ENCODE data around the gene BBS7.

The BBS7 gene

DNA sequence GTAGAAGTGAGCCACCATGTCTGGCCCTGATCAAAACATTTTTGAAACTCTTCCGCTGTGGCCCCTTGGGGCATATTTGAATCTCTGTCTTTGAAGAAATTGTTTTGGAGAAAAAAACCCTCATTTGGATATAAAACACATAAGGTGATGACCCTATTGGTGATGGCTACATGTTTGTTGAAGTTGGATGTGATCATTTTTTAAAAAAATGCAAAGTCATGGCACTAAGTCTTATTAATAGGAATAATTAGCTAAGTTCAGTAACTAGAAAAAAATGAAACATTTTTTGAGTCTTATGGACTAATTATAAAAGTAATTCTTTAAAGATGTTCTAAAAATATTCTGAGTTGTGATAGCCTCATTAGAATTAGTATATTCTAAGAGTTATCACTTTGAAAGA, 17.9 kb upstream of the BBS7 start:
- H3K4me3 ChIP-seq (ENCODE audit: low read depth, low read length): no peak overlapping the region
- in situ Hi-C loops (cut with HindIII; ENCODE audit: low sequenced_read_pairs): no loop called here
- TF ChIP-seq, protein P1, sequence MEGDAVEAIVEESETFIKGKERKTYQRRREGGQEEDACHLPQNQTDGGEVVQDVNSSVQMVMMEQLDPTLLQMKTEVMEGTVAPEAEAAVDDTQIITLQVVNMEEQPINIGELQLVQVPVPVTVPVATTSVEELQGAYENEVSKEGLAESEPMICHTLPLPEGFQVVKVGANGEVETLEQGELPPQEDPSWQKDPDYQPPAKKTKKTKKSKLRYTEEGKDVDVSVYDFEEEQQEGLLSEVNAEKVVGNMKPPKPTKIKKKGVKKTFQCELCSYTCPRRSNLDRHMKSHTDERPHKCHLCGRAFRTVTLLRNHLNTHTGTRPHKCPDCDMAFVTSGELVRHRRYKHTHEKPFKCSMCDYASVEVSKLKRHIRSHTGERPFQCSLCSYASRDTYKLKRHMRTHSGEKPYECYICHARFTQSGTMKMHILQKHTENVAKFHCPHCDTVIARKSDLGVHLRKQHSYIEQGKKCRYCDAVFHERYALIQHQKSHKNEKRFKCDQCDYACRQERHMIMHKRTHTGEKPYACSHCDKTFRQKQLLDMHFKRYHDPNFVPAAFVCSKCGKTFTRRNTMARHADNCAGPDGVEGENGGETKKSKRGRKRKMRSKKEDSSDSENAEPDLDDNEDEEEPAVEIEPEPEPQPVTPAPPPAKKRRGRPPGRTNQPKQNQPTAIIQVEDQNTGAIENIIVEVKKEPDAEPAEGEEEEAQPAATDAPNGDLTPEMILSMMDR (IDR thresholded peaks at IDR 0.05; ENCODE audit: low read depth, low read length): no peak
- no peak for DNase-seq (ENCODE audit: low read depth, low spot score)

DNA sequence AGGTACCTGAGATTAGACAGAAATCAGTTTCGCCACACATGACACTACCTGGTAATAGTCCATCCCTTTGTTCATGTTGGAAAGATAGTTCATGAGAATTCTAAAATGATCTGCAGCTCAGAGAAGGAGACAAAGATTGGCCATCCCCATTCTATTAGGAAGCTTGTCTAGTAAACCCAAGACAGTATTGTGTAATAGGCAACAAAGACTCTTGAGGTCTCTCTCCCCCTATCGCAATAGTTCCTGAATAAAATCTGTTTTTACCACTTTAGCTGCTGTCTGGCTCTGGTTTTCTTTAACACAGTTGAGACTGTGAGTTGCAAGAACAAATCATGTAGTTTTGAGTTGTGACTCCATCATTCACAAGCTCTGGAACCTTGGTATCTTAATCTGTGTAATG, 14.8 kb upstream of the BBS7 start:
- TF ChIP-seq, protein P1 (IDR thresholded peaks at IDR 0.05; ENCODE audit: low read depth, low read length): no peak
- no peak overlapping the region for H3K4me3 ChIP-seq (ENCODE audit: low read depth, low read length)
- no peak for DNase-seq (ENCODE audit: low read depth, low spot score)
- in situ Hi-C loops (cut with HindIII; ENCODE audit: low sequenced_read_pairs): no loop called here

DNA sequence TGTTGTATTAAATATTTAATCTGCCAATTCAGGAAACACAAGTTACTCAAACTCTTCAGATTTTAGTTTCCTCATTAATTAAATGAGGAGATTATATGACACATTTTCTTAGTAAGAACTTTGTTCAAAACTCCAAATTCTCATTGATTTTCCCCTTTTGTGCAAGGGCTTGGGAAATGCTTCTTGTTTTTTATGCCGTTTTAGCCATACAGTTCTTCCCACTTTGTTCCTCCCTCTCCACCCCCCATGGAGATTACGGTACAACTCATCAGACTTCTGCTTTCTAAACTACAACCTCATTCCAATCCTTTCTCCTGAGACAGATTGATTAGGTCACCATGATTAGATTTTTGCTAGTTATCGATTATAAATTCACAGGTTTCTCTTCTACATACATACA, 10.9 kb upstream of the BBS7 start:
- TF ChIP-seq, protein P1 (IDR thresholded peaks at IDR 0.05; ENCODE audit: low read depth, low read length): no peak
- no peak overlapping the region for H3K4me3 ChIP-seq (ENCODE audit: low read depth, low read length)
- in situ Hi-C loops (cut with HindIII; ENCODE audit: low sequenced_read_pairs): no loop called here
- no peak for DNase-seq (ENCODE audit: low read depth, low spot score)

DNA sequence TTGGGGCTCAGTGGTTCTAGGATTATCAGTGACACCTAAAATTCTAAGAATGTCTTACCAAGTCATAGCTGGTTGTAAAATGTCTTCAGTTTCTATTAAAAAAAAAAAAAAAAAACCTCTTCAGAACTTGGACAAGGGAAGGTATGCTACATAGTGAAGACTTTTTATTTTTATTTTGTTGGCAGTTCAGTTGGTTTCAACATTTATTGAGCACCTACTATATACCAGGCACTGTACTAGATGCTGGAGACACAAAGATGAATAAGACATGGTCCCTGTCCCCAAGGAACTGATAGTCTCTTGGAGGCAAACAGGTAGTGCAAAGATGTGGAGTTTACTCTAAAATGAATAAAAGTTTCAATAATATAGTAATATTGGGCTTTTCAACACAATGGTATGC, 8.9 kb upstream of the BBS7 start:
- in situ Hi-C loops (cut with HindIII; ENCODE audit: low sequenced_read_pairs): no loop called here
- TF ChIP-seq, protein P1 (IDR thresholded peaks at IDR 0.05; ENCODE audit: low read depth, low read length): no peak
- DNase-seq (ENCODE audit: low read depth, low spot score): no peak
- no peak overlapping the region for H3K4me3 ChIP-seq (ENCODE audit: low read depth, low read length)

DNA sequence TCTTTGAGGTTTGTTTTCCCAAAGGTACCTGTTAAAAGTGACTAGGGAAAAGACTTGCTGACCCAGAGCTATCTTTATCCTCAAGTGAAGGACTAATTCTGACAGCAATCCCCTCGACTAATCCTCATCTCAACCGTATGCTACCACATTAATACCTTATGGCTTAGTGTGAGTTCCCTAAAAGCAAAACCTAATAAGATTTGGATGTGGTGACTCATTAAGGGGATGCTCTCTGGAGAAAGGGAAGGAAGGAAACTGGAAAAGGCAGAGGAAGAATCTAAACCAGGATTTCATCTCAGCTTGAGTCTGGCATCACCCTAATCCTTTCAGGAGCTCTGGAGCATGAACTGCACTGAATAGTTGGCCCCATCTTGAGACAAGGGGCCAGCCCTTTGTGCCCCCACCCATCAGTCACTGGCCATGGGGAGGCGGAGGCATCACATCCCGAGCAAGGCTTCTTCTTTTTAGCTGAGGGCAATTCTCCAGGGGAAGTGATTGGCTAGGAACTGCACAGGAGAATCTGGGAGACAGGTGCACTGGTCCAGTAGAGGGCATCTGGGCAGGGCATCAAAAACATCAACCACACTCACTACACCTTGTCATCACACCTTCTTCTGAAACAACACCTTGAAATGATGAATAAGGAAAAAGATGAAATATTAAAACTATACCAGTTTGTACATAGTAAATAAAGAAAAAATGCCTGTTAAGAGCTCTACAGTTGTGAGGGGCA, 6.9 kb upstream of the BBS7 start:
- no peak overlapping the region for H3K4me3 ChIP-seq (ENCODE audit: low read depth, low read length)
- DNase-seq (ENCODE audit: low read depth, low spot score): no peak
- in situ Hi-C loops (cut with HindIII; ENCODE audit: low sequenced_read_pairs): no loop called here
- TF ChIP-seq, protein P1 (IDR thresholded peaks at IDR 0.05; ENCODE audit: low read depth, low read length): no peak

DNA sequence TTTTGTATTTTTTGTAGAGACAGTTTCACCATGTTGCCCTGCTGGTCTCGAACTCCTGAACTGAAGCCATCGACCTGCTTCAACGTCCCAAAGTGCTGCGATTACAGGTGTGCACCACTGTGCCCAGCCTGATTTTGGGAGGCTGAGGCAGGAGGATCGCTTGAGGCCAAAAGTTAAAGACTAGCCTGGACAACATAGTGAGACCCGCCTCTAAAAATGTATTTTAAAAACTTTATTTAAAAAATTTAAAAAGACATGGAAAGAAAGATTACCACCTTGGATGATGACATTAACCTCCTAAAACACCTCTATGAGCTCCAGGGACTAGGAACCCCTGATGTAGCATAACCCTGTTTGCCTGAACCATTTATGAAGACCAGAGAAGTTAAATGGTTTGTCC, 5.8 kb upstream of the BBS7 start:
- in situ Hi-C loops (cut with HindIII; ENCODE audit: low sequenced_read_pairs): no loop called here

More for the DNA sequence above, 5.8 kb upstream of the BBS7 start:
- H3K4me3 ChIP-seq (ENCODE audit: low read depth, low read length): no peak overlapping the region
- TF ChIP-seq, protein P1 (IDR thresholded peaks at IDR 0.05; ENCODE audit: low read depth, low read length): no peak
- no peak for DNase-seq (ENCODE audit: low read depth, low spot score)
